ENCODE measurements around the gene ASXL1.

The ASXL1 gene

GRCh38 chr20:32387252-32387651, 29.1 kb downstream of the ASXL1 start:
- TF ChIP-seq CTCF (IDR thresholded peaks at IDR 0.05; ENCODE audit: insufficient read depth, low read depth, low read length, missing control alignments) = no peak
- DNase-seq (ENCODE audit: low read depth) = peak; percentile 29
- no peak overlapping the region for H3K4me3 ChIP-seq (ENCODE audit: low read depth, low read length)

GRCh38 chr20:32391003-32391402, 32.9 kb downstream of the ASXL1 start:
- no peak for TF ChIP-seq CTCF (IDR thresholded peaks at IDR 0.05; ENCODE audit: insufficient read depth, low read depth, low read length, missing control alignments)
- no peak overlapping the region for H3K4me3 ChIP-seq (ENCODE audit: low read depth, low read length)
- peak; percentile 17 for DNase-seq (ENCODE audit: low read depth)

GRCh38 chr20:32395066-32395465, 36.9 kb downstream of the ASXL1 start:
- DNase-seq (ENCODE audit: low read depth) = no peak

GRCh38 chr20:32396646-32397160, 38.6 kb downstream of the ASXL1 start:
- TF ChIP-seq CTCF (IDR thresholded peaks at IDR 0.05; ENCODE audit: insufficient read depth, low read depth, low read length, missing control alignments) = no peak
- DNase-seq (ENCODE audit: low read depth) = no peak
- H3K4me3 ChIP-seq (ENCODE audit: low read depth, low read length) = no peak overlapping the region

More at GRCh38 chr20:32395066-32395465, 36.9 kb downstream of the ASXL1 start:
- no peak overlapping the region for H3K4me3 ChIP-seq (ENCODE audit: low read depth, low read length)
- TF ChIP-seq CTCF (IDR thresholded peaks at IDR 0.05; ENCODE audit: insufficient read depth, low read depth, low read length, missing control alignments) = no peak

GRCh38 chr20:32397567-32398084, 39.5 kb downstream of the ASXL1 start:
- no peak overlapping the region for H3K4me3 ChIP-seq (ENCODE audit: low read depth, low read length)
- no peak for DNase-seq (ENCODE audit: low read depth)
- no peak for TF ChIP-seq CTCF (IDR thresholded peaks at IDR 0.05; ENCODE audit: insufficient read depth, low read depth, low read length, missing control alignments)

- H3K4me3 ChIP-seq (ENCODE audit: low read depth, low read length) = no peak overlapping the region
- no peak for DNase-seq (ENCODE audit: low read depth)
These were observed 42.3 kb downstream of the ASXL1 start for GRCh38 chr20:32400476-32400875.

More at GRCh38 chr20:32400476-32400875, 42.3 kb downstream of the ASXL1 start:
- no peak for TF ChIP-seq CTCF (IDR thresholded peaks at IDR 0.05; ENCODE audit: insufficient read depth, low read depth, low read length, missing control alignments)
